ENCODE data around the gene ZNF775. TPM values are rescaled to one million over a fixed set of nuclear protein-coding genes. Genes with fewer than 3 reads are reported as not detected.

ZNF775 gene
- total RNA-seq, 2 donors from 2014 or later = 4.2 to 11.5 TPM

DNA sequence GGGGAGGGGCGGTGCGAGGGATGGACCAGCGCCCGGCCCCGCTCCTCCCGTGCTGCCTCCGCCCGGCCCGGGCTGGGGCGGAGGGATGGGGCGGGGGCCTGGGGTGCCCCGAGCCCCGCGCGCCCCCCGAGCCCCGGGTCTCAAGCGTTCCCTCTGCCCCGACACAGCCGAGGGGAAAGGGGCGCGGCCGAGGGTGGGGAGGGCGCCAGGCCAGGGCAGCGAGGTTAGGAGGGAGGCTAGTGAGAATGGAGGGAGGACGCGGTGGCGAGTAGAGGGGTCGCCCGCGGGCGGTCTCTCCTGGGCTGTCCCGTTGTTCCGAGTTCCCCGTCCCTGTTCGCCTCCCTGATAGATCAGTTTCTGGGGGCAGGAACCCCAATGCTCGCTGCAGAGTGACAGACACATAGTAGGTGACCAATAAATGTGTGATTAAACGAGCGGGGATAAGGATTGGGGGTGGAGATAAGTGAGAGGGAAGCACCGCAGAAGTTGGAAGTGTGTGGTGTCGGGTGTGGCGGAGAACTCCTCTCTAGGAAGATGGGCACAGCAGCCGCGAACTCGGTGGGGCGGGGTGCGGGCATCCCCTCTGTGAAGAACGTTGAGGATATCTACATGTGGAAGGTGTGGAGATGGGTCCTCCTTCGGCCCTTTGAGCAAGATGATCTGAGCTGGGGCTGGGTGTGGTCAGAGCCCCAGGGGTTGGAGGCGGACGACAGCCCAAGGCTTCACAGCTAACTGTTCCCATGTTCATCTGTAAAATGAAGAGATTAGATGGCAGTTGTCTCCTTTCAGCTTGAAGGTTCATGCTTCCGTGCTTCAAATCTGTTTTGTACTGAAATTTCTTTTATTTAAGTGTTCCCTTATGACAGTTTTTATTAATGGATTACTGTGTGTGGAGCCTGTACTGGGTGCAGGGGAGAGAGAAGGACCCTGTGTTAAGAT, 580 bp downstream of the ZNF775 start:
- no peaks in the 10 kb centered on the region for H3K9me3 ChIP-seq
- peak overlapping the region; percentile 72 to 84 for H3K27ac ChIP-seq
- peak overlapping the region; percentile 77 for H3K4me3 ChIP-seq
- peaks cover 5 to 13% of the 10 kb centered on the region in 2 donors for H3K4me1 ChIP-seq (ENCODE audit: control insufficient read depth in 1 of 2, low read depth in 2 of 2)
- no peak for DNase-seq (ENCODE audit: low spot score)
- H3K27me3 ChIP-seq (replicated peaks; ENCODE audit: insufficient read depth) = no peaks in the 10 kb centered on the region
- peaks cover under 1% of the 10 kb centered on the region for H3K36me3 ChIP-seq
- ATAC-seq (ENCODE audit: insufficient number of reproducible peaks, low FRiP score, low read depth) = peak; percentile 42
- TF ChIP-seq, protein P1, sequence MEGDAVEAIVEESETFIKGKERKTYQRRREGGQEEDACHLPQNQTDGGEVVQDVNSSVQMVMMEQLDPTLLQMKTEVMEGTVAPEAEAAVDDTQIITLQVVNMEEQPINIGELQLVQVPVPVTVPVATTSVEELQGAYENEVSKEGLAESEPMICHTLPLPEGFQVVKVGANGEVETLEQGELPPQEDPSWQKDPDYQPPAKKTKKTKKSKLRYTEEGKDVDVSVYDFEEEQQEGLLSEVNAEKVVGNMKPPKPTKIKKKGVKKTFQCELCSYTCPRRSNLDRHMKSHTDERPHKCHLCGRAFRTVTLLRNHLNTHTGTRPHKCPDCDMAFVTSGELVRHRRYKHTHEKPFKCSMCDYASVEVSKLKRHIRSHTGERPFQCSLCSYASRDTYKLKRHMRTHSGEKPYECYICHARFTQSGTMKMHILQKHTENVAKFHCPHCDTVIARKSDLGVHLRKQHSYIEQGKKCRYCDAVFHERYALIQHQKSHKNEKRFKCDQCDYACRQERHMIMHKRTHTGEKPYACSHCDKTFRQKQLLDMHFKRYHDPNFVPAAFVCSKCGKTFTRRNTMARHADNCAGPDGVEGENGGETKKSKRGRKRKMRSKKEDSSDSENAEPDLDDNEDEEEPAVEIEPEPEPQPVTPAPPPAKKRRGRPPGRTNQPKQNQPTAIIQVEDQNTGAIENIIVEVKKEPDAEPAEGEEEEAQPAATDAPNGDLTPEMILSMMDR (IDR thresholded peaks at IDR 0.05) = no peak

DNA sequence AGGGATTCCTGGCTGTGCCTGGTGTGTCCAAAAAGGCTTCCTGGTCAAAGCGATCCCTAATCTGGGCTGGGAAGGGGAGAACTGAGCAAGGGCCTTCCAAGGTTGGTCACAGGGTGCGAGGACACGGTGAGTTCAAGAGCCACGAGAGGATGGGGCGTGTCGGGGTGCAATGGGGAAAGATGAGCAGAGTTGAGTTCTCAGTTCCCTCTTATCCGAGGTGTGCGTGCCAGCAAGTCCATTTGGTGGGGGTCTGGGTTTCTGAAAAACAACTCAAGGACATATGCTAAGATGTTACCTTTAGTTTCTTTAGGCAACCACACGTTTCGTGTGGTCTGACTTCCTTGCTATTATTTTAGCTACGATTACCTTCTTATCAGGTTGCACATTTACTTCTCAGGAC, 1.3 kb downstream of the ZNF775 start:
- ATAC-seq (ENCODE audit: insufficient number of reproducible peaks, low FRiP score, low read depth) (no peak), DNase-seq (ENCODE audit: low spot score) (no peak)
- Histone ChIP-seq H3K27me3 (replicated peaks; ENCODE audit: insufficient read depth) (no peaks in the 10 kb centered on the region), H3K27ac (no peak overlapping the region), H3K4me1 (ENCODE audit: control insufficient read depth in 1 of 2, low read depth in 2 of 2) (peaks cover 5 to 13% of the 10 kb centered on the region in 2 donors), H3K36me3 (no peaks in the 10 kb centered on the region), H3K4me3 (peak overlapping the region; percentile 77), H3K9me3 (no peaks in the 10 kb centered on the region)
- TF ChIP-seq, protein P1 (IDR thresholded peaks at IDR 0.05) = no peak

DNA sequence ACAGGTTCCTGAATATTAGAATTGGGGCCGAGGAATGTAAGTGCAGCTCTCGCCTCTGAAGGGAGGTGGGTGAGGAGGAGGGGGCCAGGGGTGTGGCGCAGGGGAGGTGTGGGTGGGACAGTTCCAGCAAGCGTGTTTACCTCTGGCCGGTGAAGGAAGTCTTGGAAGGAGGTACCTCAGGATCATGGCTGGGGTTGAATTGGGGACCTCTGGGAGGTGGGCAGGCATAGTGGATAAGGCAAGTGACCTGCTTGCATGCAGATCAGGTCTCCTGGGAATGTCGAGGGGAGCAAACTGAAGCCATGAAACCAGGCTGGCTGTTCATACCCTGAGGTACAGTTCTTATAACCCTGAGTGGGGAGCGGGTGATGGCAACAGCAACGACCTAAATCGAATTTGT, 2.0 kb downstream of the ZNF775 start:
- H3K27me3 ChIP-seq (replicated peaks; ENCODE audit: insufficient read depth) = no peaks in the 10 kb centered on the region
- TF ChIP-seq, protein P1 (IDR thresholded peaks at IDR 0.05) = no peak
- H3K36me3 ChIP-seq = no peaks in the 10 kb centered on the region
- H3K9me3 ChIP-seq = no peaks in the 10 kb centered on the region
- no peak overlapping the region for H3K27ac ChIP-seq
- H3K4me1 ChIP-seq (ENCODE audit: control insufficient read depth in 1 of 2, low read depth in 2 of 2) = peaks cover 5 to 13% of the 10 kb centered on the region in 2 donors
- ATAC-seq (ENCODE audit: insufficient number of reproducible peaks, low FRiP score, low read depth) (no peak), DNase-seq (ENCODE audit: low spot score) (no peak)
- no peak overlapping the region for H3K4me3 ChIP-seq

DNA sequence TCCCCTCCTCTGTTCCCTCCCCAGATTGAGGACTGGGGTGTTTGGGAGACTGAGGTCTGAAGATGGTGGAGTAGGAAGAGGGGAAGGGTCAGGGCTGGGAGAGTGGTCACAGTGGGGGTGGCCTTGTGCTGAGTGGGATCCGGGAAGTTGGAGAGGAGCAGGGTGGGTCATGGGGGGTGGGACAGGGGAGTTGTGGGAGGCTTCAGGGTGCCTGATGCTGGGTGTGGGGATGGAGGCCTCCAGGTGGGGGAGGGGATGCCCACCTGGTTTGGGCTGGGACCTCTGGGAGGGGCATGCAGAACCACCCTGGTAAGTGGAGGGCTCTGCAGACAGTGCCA, 2.6 kb downstream of the ZNF775 start:
- TF ChIP-seq, protein P1 (IDR thresholded peaks at IDR 0.05) = no peak

DNA sequence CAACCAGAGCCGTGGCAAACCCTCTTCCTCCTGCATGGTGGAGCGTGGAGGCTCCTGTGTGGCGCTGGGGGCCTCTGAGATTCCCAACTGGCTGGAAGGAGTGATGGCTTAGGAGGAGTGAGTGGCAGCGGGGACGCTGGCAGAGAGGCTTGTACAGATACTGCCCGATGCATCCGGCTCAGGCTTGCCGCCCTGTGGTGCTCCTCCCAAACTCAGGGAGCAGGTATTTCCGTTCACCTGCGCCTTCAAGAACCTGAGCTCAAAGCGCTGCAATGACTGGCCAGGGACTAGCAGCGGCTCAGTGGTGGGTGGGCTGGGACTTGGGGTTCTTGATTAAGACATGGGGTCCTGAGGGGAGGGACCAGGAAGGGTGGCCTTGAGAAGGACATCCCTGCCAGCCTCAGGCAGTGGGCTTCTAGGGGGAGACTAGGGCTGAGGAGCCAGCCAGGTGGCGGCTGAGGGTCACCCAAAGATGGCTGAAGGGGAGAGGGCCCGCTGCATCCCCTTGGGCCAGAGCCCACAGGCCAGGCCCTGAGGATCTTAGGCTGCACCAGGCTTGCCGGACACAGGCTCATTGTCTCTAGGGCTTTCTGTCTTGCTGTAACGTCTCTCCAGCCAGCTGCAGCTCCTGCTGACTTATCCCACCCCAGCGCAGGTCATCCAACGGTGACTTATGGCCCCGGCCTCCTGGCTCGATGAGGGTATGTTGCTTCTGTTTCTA, 3.2 kb downstream of the ZNF775 start:
- DNase-seq (ENCODE audit: low spot score) (no peak), ATAC-seq (ENCODE audit: insufficient number of reproducible peaks, low FRiP score, low read depth) (no peak)
- peaks cover 5 to 13% of the 10 kb centered on the region in 2 donors for H3K4me1 ChIP-seq (ENCODE audit: control insufficient read depth in 1 of 2, low read depth in 2 of 2)
- H3K36me3 ChIP-seq = no peaks in the 10 kb centered on the region
- TF ChIP-seq, protein P1 (IDR thresholded peaks at IDR 0.05) = no peak
- no peaks in the 10 kb centered on the region for H3K27me3 ChIP-seq (replicated peaks; ENCODE audit: insufficient read depth)
- H3K27ac ChIP-seq = no peak overlapping the region
- no peak overlapping the region for H3K4me3 ChIP-seq
- no peaks in the 10 kb centered on the region for H3K9me3 ChIP-seq

More for the DNA sequence above, 2.6 kb downstream of the ZNF775 start:
- no peaks in the 10 kb centered on the region for H3K9me3 ChIP-seq
- H3K36me3 ChIP-seq = no peaks in the 10 kb centered on the region
- no peak for DNase-seq (ENCODE audit: low spot score)
- no peak overlapping the region for H3K4me3 ChIP-seq
- H3K4me1 ChIP-seq (ENCODE audit: control insufficient read depth in 1 of 2, low read depth in 2 of 2) = peaks cover 5 to 13% of the 10 kb centered on the region in 2 donors
- no peak overlapping the region for H3K27ac ChIP-seq
- H3K27me3 ChIP-seq (replicated peaks; ENCODE audit: insufficient read depth) = no peaks in the 10 kb centered on the region
- no peak for ATAC-seq (ENCODE audit: insufficient number of reproducible peaks, low FRiP score, low read depth)
